HepG2 (cell line): Measurements from ENCODE around the gene PRDX2. TPM values are rescaled to one million over a fixed set of nuclear protein-coding genes. Genes with fewer than 3 reads are reported as not detected.
"Not testable (repeated sequence)": the region's sequence is repeated elsewhere in the genome, so short reads cannot be mapped to it uniquely, and the experiment has no call there.

Experiments
- ATAC-seq: fragments of 200-7000 bp; cut with Tn5 transposase; 3 replicates; pipeline ENCODE4 v1.9.1; 2020; ENCODE audit warnings: mild to moderate bottlenecking, moderate library complexity
- BruUV-seq: library from RNA; stranded (reverse); fragments of 400-500 nt; replicated peaks from 2 replicates; lab custom pipeline; 2021; lab: Mats Ljungman, UMichigan
- CTCF ChIA-PET: fragments of 300-600 bp; formaldehyde crosslinking; extraction: SDS; loops from one replicate; lab custom pipeline; 2021; ENCODE audit warnings: low total read pairs, inconsistent platforms, low intra/inter-chr PET ratio; lab: Yijun Ruan, JAX
- POLR2A ChIA-PET: fragments of 350-600 bp; sonication (Branson Sonifier 250); formaldehyde crosslinking; loops from one replicate; lab custom pipeline; 2020; ENCODE audit warnings: antibody characterized with exemption, inconsistent platforms; lab: Yijun Ruan, JAX
- DNase-seq: peaks from one replicate; pipeline ENCODE4 v3.0.0-alpha.2; 2015; ENCODE audit warnings: low spot score
- FAIRE-seq: peaks from 3 replicates; lab custom pipeline; 2011; peaks lifted over from hg19 to GRCh38; lab: Jason Lieb, UNC
- H2AFZ ChIP-seq: one replicate; pipeline ENCODE4 v1.6.1; 2011; ENCODE audit warnings: low read length, inconsistent platforms
- H3K27ac ChIP-seq: fragments of 300-600 bp; 3 replicates; pipeline ENCODE4 v1.8.0; 2011; ENCODE audit warnings: mixed run types, mild to moderate bottlenecking, mixed read lengths, low read length, inconsistent platforms; ENCODE audit not compliant: insufficient read depth; ENCODE audit errors: extremely low read length
- H3K27me3 ChIP-seq, 2 experiments: fragments of 200-600 bp in 1 of 2; 2 replicates in 1 of 2; 3 replicates in 1 of 2; pipeline versions ENCODE4 v1.6.0 to v1.8.0; 2011; ENCODE audit warnings: low read length in 2 of 2, mild to moderate bottlenecking in 2 of 2, moderate library complexity in 2 of 2, inconsistent platforms in 1 of 2; ENCODE audit not compliant: insufficient read depth in 2 of 2, control insufficient read depth in 1 of 2
- H3K36me3 ChIP-seq, 2 experiments: fragments of 200-600 bp in 1 of 2; replicated peaks in 1 of 2; 2 replicates in 1 of 2; 3 replicates in 1 of 2; pipeline versions ENCODE4 v1.5.1 to v1.8.0; 2011; ENCODE audit warnings: low read length in 2 of 2, inconsistent platforms in 1 of 2; ENCODE audit not compliant: insufficient read depth in 2 of 2, control insufficient read depth in 1 of 2
- H3K4me1 ChIP-seq: 2 replicates; pipeline ENCODE4 v1.5.1; 2012; ENCODE audit warnings: low read length, inconsistent platforms; ENCODE audit not compliant: insufficient read depth
- H3K4me2 ChIP-seq: 2 replicates; pipeline ENCODE4 v1.6.0; 2011; ENCODE audit warnings: low read depth, low read length, inconsistent platforms
- H3K4me3 ChIP-seq, 3 experiments: fragments of 200-600 bp in 1 of 3; sonication (generic), shearing (Covaris generic) in 1 of 3; replicated peaks in 1 of 3; 2 replicates each; pipeline ENCODE4 v1.5.1; 2011 to 2016; ENCODE audit warnings: low read length in 3 of 3, inconsistent platforms in 2 of 3, low read depth in 2 of 3, mild to moderate bottlenecking in 2 of 3, control low read depth in 1 of 3, mixed read lengths in 1 of 3; ENCODE audit not compliant: insufficient read depth in 1 of 3
- H3K79me2 ChIP-seq: one replicate; pipeline ENCODE4 v1.6.1; 2011; ENCODE audit warnings: low read length, inconsistent platforms; ENCODE audit not compliant: insufficient read depth
- H3K9ac ChIP-seq: 2 replicates; pipeline ENCODE4 v1.6.0; 2011; ENCODE audit warnings: mild to moderate bottlenecking, low read depth, low read length, inconsistent platforms; ENCODE audit not compliant: insufficient read depth
- H3K9me3 ChIP-seq: 2 replicates; pipeline ENCODE4 v1.5.1; 2012; ENCODE audit warnings: mild to moderate bottlenecking, low read length
- H4K20me1 ChIP-seq: 2 replicates; pipeline ENCODE4 v1.6.0; 2011; ENCODE audit warnings: inconsistent platforms, mild to moderate bottlenecking, low read length, moderate library complexity; ENCODE audit not compliant: insufficient read depth
- CENPBD1 ChIP-seq: sonication (generic); formaldehyde crosslinking; IDR thresholded peaks from 2 replicates; pipeline ENCODE4 v1.8.0; 2022; ENCODE audit warnings: missing genetic modification reagents, low read depth, mild to moderate bottlenecking, borderline replicate concordance
- HNF4A ChIP-seq: sonication (generic); formaldehyde crosslinking; IDR thresholded peaks from 2 replicates; pipeline ENCODE4 v1.4.0; 2020; ENCODE audit warnings: missing genetic modification reagents
- KLF6 ChIP-seq: IDR thresholded peaks from 2 replicates; pipeline ENCODE4 v1.8.0; 2016; ENCODE audit warnings: missing biosample characterization, missing genetic modification reagents
- WGBS: methylation state at CpG from one replicate; pipeline ENCODE4 v1.1.6; 2017; ENCODE audit warnings: low lambda C conversion rate; 5-methylcytosine and 5-hydroxymethylcytosine counted together
- in situ Hi-C: cut with HindIII; loops from 2 replicates; pipeline ENCODE4 v1.10.0; 2017; ENCODE audit warnings: low pct_unique_long_range_greater_than_20kb; ENCODE audit not compliant: extremely low pct_ligation_motif_present
- intact Hi-C: fragments of 100-400 bp; cut with micrococcal nuclease; formaldehyde crosslinking; loops from one replicate; pipeline ENCODE4 v1.10.0; 2022; ENCODE audit not compliant: unreplicated experiment
- polyA plus RNA-seq, 8 experiments: library from polyadenylated mRNA; depleted of rRNA in 3 of 8; stranded (reverse) in 7 of 8; unstranded in 1 of 8; fragments of >200 nt; fragmentation: Illumina TruSeq in 4 of 8; extraction: Trizol in 4 of 8; gene quantifications; 2 replicates each; pipeline versions ENCODE4 v1.2.1 to v1.2.3, GENCODE V29; 2011 to 2016; ENCODE audit warnings: low read depth in 4 of 8, missing spikeins in 1 of 8, mixed read lengths in 1 of 8; ENCODE audit not compliant: insufficient read depth in 1 of 8
- total RNA-seq, 5 experiments: library from RNA; depleted of rRNA; stranded (reverse); fragments of >200 nt; fragmentation: Illumina TruSeq; extraction: Trizol; gene quantifications; 2 replicates each; pipeline ENCODE4 v1.2.3, GENCODE V29; 2016; ENCODE audit warnings: low read depth in 1 of 5
- TF ChIP-seq, protein P1 (sequence below): sonication (generic); formaldehyde crosslinking; IDR thresholded peaks from 2 replicates; pipeline ENCODE4 v1.4.0; 2020; ENCODE audit warnings: missing genetic modification reagents
- TF ChIP-seq, protein P2 (sequence below): sonication (generic); formaldehyde crosslinking; IDR thresholded peaks from 2 replicates; pipeline ENCODE4 v1.4.0; 2020; ENCODE audit warnings: missing genetic modification reagents

PRDX2 gene
- total and polyA plus RNA-seq, 2 of the 13 experiments (the other 11 are each of a cell fraction or from before 2014, with no cell fraction given), result 218 to 381 TPM

DNA sequence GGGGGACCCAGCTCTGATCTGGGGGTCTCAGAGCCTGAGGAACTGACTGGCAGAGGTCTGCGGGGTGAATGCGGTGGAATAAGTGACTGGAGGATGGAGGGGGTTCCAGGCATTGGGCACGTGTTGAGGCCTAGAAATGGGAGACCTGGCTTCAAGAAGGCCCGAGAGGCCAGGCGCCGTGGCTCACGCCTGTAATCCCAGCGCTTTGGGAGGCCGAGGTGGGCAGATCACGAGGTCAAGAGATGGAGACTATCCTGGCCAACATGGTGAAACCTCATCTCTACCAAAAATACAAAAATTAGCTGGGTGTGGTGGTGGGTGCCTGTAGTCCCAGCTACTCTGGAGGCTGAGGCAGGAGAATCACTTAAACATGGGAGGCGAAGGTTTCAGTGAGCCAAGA lies 16.2 kb upstream of the PRDX2 start:
- CTCF ChIA-PET, H3K4me1 ChIP-seq, FAIRE-seq, DNase-seq, in situ Hi-C loops, ATAC-seq, H3K4me2 ChIP-seq, H3K27me3 ChIP-seq, H3K79me2 ChIP-seq, H3K9me3 ChIP-seq, H3K36me3 ChIP-seq, H3K27ac ChIP-seq, BruUV-seq, POLR2A ChIA-PET, H3K9ac ChIP-seq, H3K4me3 ChIP-seq, H4K20me1 ChIP-seq, H2AFZ ChIP-seq, intact Hi-C loops: not testable (repeated sequence)
- WGBS, result 86% methylated on average over 11 of the region's 11 CpGs

GRCh38 chr19:12817188-12817587 lies 15.6 kb upstream of the PRDX2 start:
- H3K36me3 ChIP-seq, DNase-seq, H3K27ac ChIP-seq, BruUV-seq, FAIRE-seq, ATAC-seq, intact Hi-C loops, H3K9me3 ChIP-seq, CTCF ChIA-PET, POLR2A ChIA-PET, H3K4me2 ChIP-seq, H2AFZ ChIP-seq, H3K4me3 ChIP-seq, H3K27me3 ChIP-seq, in situ Hi-C loops, H3K4me1 ChIP-seq, H3K79me2 ChIP-seq, H4K20me1 ChIP-seq, H3K9ac ChIP-seq: not testable (repeated sequence)
- WGBS, result 87% methylated on average over 6 of the region's 6 CpGs

GRCh38 chr19:12815088-12815487 lies 13.5 kb upstream of the PRDX2 start:
- Histone ChIP-seq H2AFZ (no peak overlapping the region), H3K4me2 (no peak overlapping the region), H3K9me3 (no peaks in the 10 kb centered on the region), H3K36me3 (peaks cover 0 to 8% of the 10 kb centered on the region in 2 experiments; a peak in 2 of 5 replicates), H3K4me3 (no peak overlapping the region), H3K9ac (no peak overlapping the region), H3K79me2 (no peaks in the 10 kb centered on the region), H3K27me3 (no peaks in the 10 kb centered on the region), H3K27ac (no peak overlapping the region), H4K20me1 (no peaks in the 10 kb centered on the region), H3K4me1 (no peaks in the 10 kb centered on the region)
- intact Hi-C loops (no loop called here), in situ Hi-C loops (no loop called here)
- ATAC-seq (no peak), DNase-seq (no peak), FAIRE-seq (no peak)
- WGBS, result 96% methylated on average over 7 of the region's 7 CpGs
- CTCF ChIA-PET, result no interaction called here
- POLR2A ChIA-PET, result interaction anchor here (0.7 kb wide), 1 partner anchor 14 kb away, joined by 6 read pairs; no protein-coding TSS in a partner anchor
- no TSS peak for BruUV-seq
- TF ChIP-seq, protein P1, sequence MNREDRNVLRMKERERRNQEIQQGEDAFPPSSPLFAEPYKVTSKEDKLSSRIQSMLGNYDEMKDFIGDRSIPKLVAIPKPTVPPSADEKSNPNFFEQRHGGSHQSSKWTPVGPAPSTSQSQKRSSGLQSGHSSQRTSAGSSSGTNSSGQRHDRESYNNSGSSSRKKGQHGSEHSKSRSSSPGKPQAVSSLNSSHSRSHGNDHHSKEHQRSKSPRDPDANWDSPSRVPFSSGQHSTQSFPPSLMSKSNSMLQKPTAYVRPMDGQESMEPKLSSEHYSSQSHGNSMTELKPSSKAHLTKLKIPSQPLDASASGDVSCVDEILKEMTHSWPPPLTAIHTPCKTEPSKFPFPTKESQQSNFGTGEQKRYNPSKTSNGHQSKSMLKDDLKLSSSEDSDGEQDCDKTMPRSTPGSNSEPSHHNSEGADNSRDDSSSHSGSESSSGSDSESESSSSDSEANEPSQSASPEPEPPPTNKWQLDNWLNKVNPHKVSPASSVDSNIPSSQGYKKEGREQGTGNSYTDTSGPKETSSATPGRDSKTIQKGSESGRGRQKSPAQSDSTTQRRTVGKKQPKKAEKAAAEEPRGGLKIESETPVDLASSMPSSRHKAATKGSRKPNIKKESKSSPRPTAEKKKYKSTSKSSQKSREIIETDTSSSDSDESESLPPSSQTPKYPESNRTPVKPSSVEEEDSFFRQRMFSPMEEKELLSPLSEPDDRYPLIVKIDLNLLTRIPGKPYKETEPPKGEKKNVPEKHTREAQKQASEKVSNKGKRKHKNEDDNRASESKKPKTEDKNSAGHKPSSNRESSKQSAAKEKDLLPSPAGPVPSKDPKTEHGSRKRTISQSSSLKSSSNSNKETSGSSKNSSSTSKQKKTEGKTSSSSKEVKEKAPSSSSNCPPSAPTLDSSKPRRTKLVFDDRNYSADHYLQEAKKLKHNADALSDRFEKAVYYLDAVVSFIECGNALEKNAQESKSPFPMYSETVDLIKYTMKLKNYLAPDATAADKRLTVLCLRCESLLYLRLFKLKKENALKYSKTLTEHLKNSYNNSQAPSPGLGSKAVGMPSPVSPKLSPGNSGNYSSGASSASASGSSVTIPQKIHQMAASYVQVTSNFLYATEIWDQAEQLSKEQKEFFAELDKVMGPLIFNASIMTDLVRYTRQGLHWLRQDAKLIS (CRISPR knock-in tag), result no peak
- TF ChIP-seq KLF6 (CRISPR knock-in tag) (no peak), CENPBD1 (no peak), HNF4A (CRISPR knock-in tag) (no peak)
- TF ChIP-seq, protein P2, sequence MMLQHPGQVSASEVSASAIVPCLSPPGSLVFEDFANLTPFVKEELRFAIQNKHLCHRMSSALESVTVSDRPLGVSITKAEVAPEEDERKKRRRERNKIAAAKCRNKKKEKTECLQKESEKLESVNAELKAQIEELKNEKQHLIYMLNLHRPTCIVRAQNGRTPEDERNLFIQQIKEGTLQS (CRISPR knock-in tag), result no peak
